A549 (cell line): Measurements from ENCODE around the gene TNIK. TPM values are rescaled to one million over a fixed set of nuclear protein-coding genes. Genes with fewer than 3 reads are reported as not detected.

Experiments
- ATAC-seq, 2 experiments: fragments of 200-7000 bp in 1 of 2; fragments of >200 bp in 1 of 2; cut with Nextera tagmentation in 1 of 2; cut with Tn5 transposase in 1 of 2; 3 replicates each; pipeline versions ENCODE4 v1.8.0 to v1.9.1; 2018 to 2020; ENCODE audit warnings: mild to moderate bottlenecking in 1 of 2, moderate library complexity in 1 of 2
- CTCF ChIA-PET: fragments of 300-600 bp; sonication (Branson Sonifier 250); formaldehyde crosslinking; extraction: SDS; loops from one replicate; lab custom pipeline; 2021; ENCODE audit warnings: antibody characterized with exemption, inconsistent platforms; lab: Yijun Ruan, JAX
- POLR2A ChIA-PET: fragments of 350-600 bp; formaldehyde crosslinking; extraction: SDS; loops from one replicate; lab custom pipeline; 2021; ENCODE audit warnings: antibody characterized with exemption, inconsistent platforms; lab: Yijun Ruan, JAX
- DNase-seq, 2 experiments: peaks; one replicate each; pipeline versions ENCODE4 v3.0.0 to v3.0.0-alpha.2; 2011 to 2016; ENCODE audit warnings: low read depth in 1 of 2, low spot score in 1 of 2
- FAIRE-seq: peaks from 2 replicates; lab custom pipeline; 2011; peaks lifted over from hg19 to GRCh38; lab: Jason Lieb, UNC
- H3K27ac ChIP-seq, 2 experiments: fragments of >200 bp; sonication (Bioruptor Twin); formaldehyde crosslinking; 3 replicates each; pipeline ENCODE4 v1.5.1; 2016 to 2017
- H3K4me1 ChIP-seq: fragments of >200 bp; sonication (Bioruptor Twin); formaldehyde crosslinking; 3 replicates; pipeline ENCODE4 v1.6.1; 2016
- H3K4me2 ChIP-seq: fragments of >200 bp; sonication (Bioruptor Twin); formaldehyde crosslinking; 3 replicates; pipeline ENCODE4 v1.6.1; 2016
- H3K4me3 ChIP-seq: fragments of >200 bp; sonication (Bioruptor Twin); formaldehyde crosslinking; 3 replicates; pipeline ENCODE4 v1.5.1; 2016
- H3K9me3 ChIP-seq: fragments of >200 bp; sonication (Bioruptor Twin); formaldehyde crosslinking; 3 replicates; pipeline ENCODE4 v1.6.1; 2016
- BCL3 ChIP-seq: fragments of >200 bp; sonication (Bioruptor Twin); formaldehyde crosslinking; IDR thresholded peaks from 3 replicates; pipeline ENCODE4 v1.6.1; 2016
- CBX8 ChIP-seq: fragments of 200-600 bp; sonication (generic); IDR thresholded peaks from 2 replicates; pipeline ENCODE4 v1.6.1; 2016
- EHF ChIP-seq: fragments of 250-450 bp; sonication (Bioruptor Pico); IDR thresholded peaks from 2 replicates; pipeline ENCODE4 v1.5.0; 2020; ENCODE audit warnings: mild to moderate bottlenecking
- ELK1 ChIP-seq: fragments of 150-350 bp; IDR thresholded peaks from 2 replicates; pipeline ENCODE4 v1.6.1; 2014; ENCODE audit warnings: low read depth, mild to moderate bottlenecking, low read length
- FOSL2 ChIP-seq, 2 experiments: fragments of 450-650 bp in 1 of 2; fragments of >200 bp in 1 of 2; sonication (Bioruptor Twin) in 1 of 2; formaldehyde crosslinking; IDR thresholded peaks; 2 replicates each; pipeline versions ENCODE4 v1.5.0 to v1.6.1; 2016 to 2020; ENCODE audit warnings: mild to moderate bottlenecking in 1 of 2, moderate library complexity in 1 of 2
- FOXS1 ChIP-seq: fragments of 250-450 bp; sonication (Bioruptor Pico); IDR thresholded peaks from 2 replicates; pipeline ENCODE4 v1.5.0; 2020; ENCODE audit warnings: mild to moderate bottlenecking, moderate library complexity
- GATA3 ChIP-seq: IDR thresholded peaks from 2 replicates; pipeline ENCODE4 v1.6.1; 2012; ENCODE audit warnings: borderline replicate concordance
- HES2 ChIP-seq: fragments of >200 bp; sonication (Bioruptor Twin); formaldehyde crosslinking; IDR thresholded peaks from 2 replicates; pipeline ENCODE4 v1.6.1; 2016
- KDM1A ChIP-seq: fragments of 200-600 bp; sonication (generic); IDR thresholded peaks from 2 replicates; pipeline ENCODE4 v1.6.1; 2016; ENCODE audit warnings: low read depth, mild to moderate bottlenecking
- MAFK ChIP-seq: fragments of 450-650 bp; IDR thresholded peaks from 2 replicates; pipeline ENCODE4 v1.6.1; 2014; ENCODE audit not compliant: partially characterized antibody
- MAX ChIP-seq: IDR thresholded peaks from 2 replicates; pipeline ENCODE4 v1.6.1; 2012
- NFE2L2 ChIP-seq: fragments of 150-350 bp; conservative IDR thresholded peaks from 2 replicates; pipeline ENCODE4 v1.6.1; 2014; ENCODE audit warnings: low read length
- NPAS2 ChIP-seq: fragments of 250-450 bp; sonication (Bioruptor Pico); IDR thresholded peaks from 2 replicates; pipeline ENCODE4 v1.8.0; 2022; ENCODE audit warnings: mild to moderate bottlenecking, moderate library complexity, borderline replicate concordance
- RARB ChIP-seq: fragments of 250-450 bp; sonication (Bioruptor Pico); IDR thresholded peaks from 2 replicates; pipeline ENCODE4 v1.8.0; 2021; ENCODE audit warnings: mild to moderate bottlenecking, moderate library complexity
- RCOR1 ChIP-seq: fragments of 150-350 bp; IDR thresholded peaks from 2 replicates; pipeline ENCODE4 v1.6.1; 2014; ENCODE audit warnings: antibody characterized with exemption, low read length, low read depth
- REST ChIP-seq: fragments of 200-600 bp; sonication (generic); IDR thresholded peaks from 2 replicates; pipeline ENCODE4 v1.6.1; 2016; ENCODE audit warnings: antibody characterized with exemption, mild to moderate bottlenecking, moderate library complexity
- RFX5 ChIP-seq: fragments of 450-650 bp; IDR thresholded peaks from 2 replicates; pipeline ENCODE4 v1.7.1; 2014; ENCODE audit warnings: antibody characterized with exemption, mild to moderate bottlenecking, moderate library complexity
- RNF2 ChIP-seq: fragments of 200-600 bp; sonication (generic); IDR thresholded peaks from 2 replicates; pipeline ENCODE4 v1.6.1; 2016; ENCODE audit warnings: low read depth, mild to moderate bottlenecking, antibody characterized with exemption, moderate library complexity, borderline replicate concordance
- SREBF2 ChIP-seq: fragments of 450-650 bp; IDR thresholded peaks from 2 replicates; pipeline ENCODE4 v1.6.1; 2014; ENCODE audit warnings: mild to moderate bottlenecking, moderate library complexity
- ZC3H11A ChIP-seq: fragments of 450-650 bp; IDR thresholded peaks from 2 replicates; pipeline ENCODE4 v1.6.1; 2014; ENCODE audit warnings: antibody characterized with exemption, mild to moderate bottlenecking
- ZFP36 ChIP-seq: fragments of 450-650 bp; IDR thresholded peaks from 2 replicates; pipeline ENCODE4 v1.6.1; 2014; ENCODE audit warnings: borderline replicate concordance; ENCODE audit not compliant: partially characterized antibody
- ZNF302 ChIP-seq: fragments of 250-450 bp; sonication (Bioruptor Pico); IDR thresholded peaks from 2 replicates; pipeline ENCODE4 v1.9.0; 2021; ENCODE audit warnings: inconsistent platforms, mild to moderate bottlenecking, moderate library complexity
- ZSCAN20 ChIP-seq: fragments of 250-450 bp; sonication (Bioruptor Pico); IDR thresholded peaks from 2 replicates; pipeline ENCODE4 v1.8.0; 2022; ENCODE audit warnings: mild to moderate bottlenecking, moderate library complexity
- WGBS: methylation state at CpG from one replicate; pipeline ENCODE4 v1.1.6; 2017; ENCODE audit errors: missing lambda C conversion rate; 5-methylcytosine and 5-hydroxymethylcytosine counted together
- polyA plus RNA-seq, 4 experiments: library from polyadenylated mRNA; depleted of rRNA in 3 of 4; stranded (reverse); fragments of >200 nt; fragmentation: RNase III in 1 of 4; extraction: RNeasy Plus Mini Kit Qiagen cat#74134 plus additional on column Dnase treatment in 1 of 4; gene quantifications; 2 replicates in 3 of 4; 3 replicates in 1 of 4; pipeline ENCODE4 v1.2.3, GENCODE V29; 2011 to 2017

TNIK gene
- polyA plus RNA-seq, 2 of the 4 experiments (the other 2 are of a cell fraction) = 1.6 to 1.8 TPM

- no peak overlapping the region for H3K27ac ChIP-seq
- H3K4me1 ChIP-seq = peaks cover 8% of the 10 kb centered on the region; the same call in 2 of the 3 replicates
- DNase-seq (no peak), ATAC-seq (no peak), FAIRE-seq (no peak)
- H3K4me3 ChIP-seq = no peak overlapping the region
- H3K4me2 ChIP-seq = no peak overlapping the region
- 94% methylated on average over 3 of the region's 3 CpGs for WGBS
- CTCF ChIA-PET = interaction anchor here (0.6 to 0.7 kb wide), 3 partner anchors 9 to 34 kb away, joined by 3 read pairs; no protein-coding TSS in a partner anchor
- no peaks in the 10 kb centered on the region for H3K9me3 ChIP-seq
- TF ChIP-seq EHF (CRISPR knock-in tag) (no peak), NPAS2 (CRISPR knock-in tag) (no peak), MAFK (no peak), SREBF2 (no peak), NFE2L2 (no peak), ZFP36 (no peak)
- POLR2A ChIA-PET = no interaction called here
Measured at GRCh38 chr3:171145798-171146197, 314.4 kb downstream of the TNIK start.

- ChIA-PET CTCF (no interaction called here), POLR2A (no interaction called here)
- Histone ChIP-seq H3K27ac (no peak overlapping the region), H3K4me2 (peak overlapping the region; percentile 28; the same call in 1 of the 3 replicates), H3K4me1 (peaks cover 8% of the 10 kb centered on the region; the same call in 2 of the 3 replicates), H3K9me3 (no peaks in the 10 kb centered on the region), H3K4me3 (no peak overlapping the region)
- DNase-seq (no peak), FAIRE-seq (no peak), ATAC-seq (no peak)
- WGBS = 44% methylated on average over 5 of the region's 5 CpGs
- TF ChIP-seq RARB = no peak
- no peak for TF ChIP-seq CBX8
- TF ChIP-seq RNF2 = no peak
- no peak for TF ChIP-seq EHF (CRISPR knock-in tag)
- no peak for TF ChIP-seq BCL3
- TF ChIP-seq RCOR1 = no peak
- TF ChIP-seq ZC3H11A = no peak
- no peak for TF ChIP-seq REST
- TF ChIP-seq ZNF302 (CRISPR knock-in tag) = no peak
- no peak for TF ChIP-seq NFE2L2
- TF ChIP-seq GATA3 = no peak
- TF ChIP-seq ELK1 = no peak
- TF ChIP-seq ZSCAN20 (CRISPR knock-in tag) = no peak
- TF ChIP-seq KDM1A = no peak
Measured at GRCh38 chr3:171142985-171143384, 317.2 kb downstream of the TNIK start.

GRCh38 chr3:171140246-171140645 is 320.0 kb downstream of the TNIK start:
- Histone ChIP-seq H3K4me2 (no peak overlapping the region), H3K4me3 (no peak overlapping the region), H3K9me3 (no peaks in the 10 kb centered on the region)
- no peak for FAIRE-seq
- POLR2A ChIA-PET = no interaction called here
- DNase-seq = no peak
- WGBS = 81% methylated on average over 10 of the region's 10 CpGs
- TF ChIP-seq MAX (no peak), CBX8 (no peak), NFE2L2 (no peak), ZSCAN20 (CRISPR knock-in tag) (no peak), HES2 (no peak), FOSL2 (IDR thresholded peaks at IDR 0.05) (no peak), FOSL2 (CRISPR knock-in tag; IDR thresholded peaks at IDR 0.05) (no peak), RFX5 (no peak), FOXS1 (CRISPR knock-in tag) (no peak)
- TF ChIP-seq, all 56 proteins: peak for 0
- no peak overlapping the region for H3K27ac ChIP-seq
- no peak for ATAC-seq
- peaks cover 8% of the 10 kb centered on the region; the same call in 2 of the 3 replicates for H3K4me1 ChIP-seq
- CTCF ChIA-PET = interaction anchor here (1.2 kb wide), 1 partner anchor 45 kb away, joined by 3 read pairs; no protein-coding TSS in a partner anchor
